ENCODE data around the gene ANKAR.

The ANKAR gene

GRCh38 chr2:189719571-189719970 is 45.1 kb downstream of the ANKAR start:
- DNase-seq = peak; percentile 9 to 18

- DNase-seq = no peak
These were observed 48.7 kb downstream of the ANKAR start for GRCh38 chr2:189723192-189723591.

All from AML-193 (cell line).